AG04450 (cell line): ENCODE results near the gene UPK3B. TPM values are rescaled to one million over a fixed set of nuclear protein-coding genes. Genes with fewer than 3 reads are reported as not detected.
"Not testable (repeated sequence)": the region's sequence is repeated elsewhere in the genome, so short reads cannot be mapped to it uniquely, and the experiment has no call there.

Source experiments
- CTCF ChIA-PET: fragments of 300-600, 350-600 bp; formaldehyde crosslinking; extraction: SDS; loops from one replicate; lab custom pipeline; 2022; ENCODE audit warnings: antibody characterized with exemption, inconsistent platforms; lab: Charles Lee
- POLR2A ChIA-PET: fragments of 350-600 bp; formaldehyde crosslinking; extraction: SDS; loops from one replicate; lab custom pipeline; 2021; ENCODE audit warnings: antibody characterized with exemption, inconsistent platforms; lab: Yijun Ruan, JAX
- DNase-seq: peaks from one replicate; pipeline ENCODE4 v3.0.0-alpha.2; 2011; ENCODE audit warnings: low read depth, low spot score
- H3K27ac ChIP-seq: one replicate; pipeline ENCODE4 v1.5.1; 2012; ENCODE audit warnings: low read depth, low read length, control low read depth
- H3K27me3 ChIP-seq: one replicate; pipeline ENCODE4 v1.6.0; 2012; ENCODE audit warnings: low read length; ENCODE audit not compliant: control insufficient read depth, insufficient read depth
- H3K4me3 ChIP-seq: 2 replicates; pipeline ENCODE4 v1.5.1; 2011; ENCODE audit warnings: mild to moderate bottlenecking, low read depth, low read length, control low read depth
- H3K9me3 ChIP-seq: 2 replicates; pipeline ENCODE4 v1.5.1; 2012; ENCODE audit warnings: low read length; ENCODE audit not compliant: control insufficient read depth, insufficient read depth
- polyA minus RNA-seq: library from RNA; depleted of rRNA, polyadenylated mRNA; stranded (reverse); fragments of >200 nt; gene quantifications from 2 replicates; pipeline ENCODE4 v1.2.3, GENCODE V29; 2011; rRNA and poly(A)+ RNA removed
- polyA plus RNA-seq: library from polyadenylated mRNA; depleted of rRNA; stranded (reverse); fragments of >200 nt; gene quantifications from 2 replicates; pipeline ENCODE4 v1.2.3, GENCODE V29; 2011; rRNA removed
- TF ChIP-seq, protein P1 (sequence below): IDR thresholded peaks from 2 replicates; pipeline ENCODE4 v1.5.1; 2011; ENCODE audit warnings: low read depth, low read length, control low read depth, inconsistent platforms

UPK3B gene
- polyA plus RNA-seq (not detected in 2 replicates), polyA minus RNA-seq (not detected in 2 replicates)

DNA sequence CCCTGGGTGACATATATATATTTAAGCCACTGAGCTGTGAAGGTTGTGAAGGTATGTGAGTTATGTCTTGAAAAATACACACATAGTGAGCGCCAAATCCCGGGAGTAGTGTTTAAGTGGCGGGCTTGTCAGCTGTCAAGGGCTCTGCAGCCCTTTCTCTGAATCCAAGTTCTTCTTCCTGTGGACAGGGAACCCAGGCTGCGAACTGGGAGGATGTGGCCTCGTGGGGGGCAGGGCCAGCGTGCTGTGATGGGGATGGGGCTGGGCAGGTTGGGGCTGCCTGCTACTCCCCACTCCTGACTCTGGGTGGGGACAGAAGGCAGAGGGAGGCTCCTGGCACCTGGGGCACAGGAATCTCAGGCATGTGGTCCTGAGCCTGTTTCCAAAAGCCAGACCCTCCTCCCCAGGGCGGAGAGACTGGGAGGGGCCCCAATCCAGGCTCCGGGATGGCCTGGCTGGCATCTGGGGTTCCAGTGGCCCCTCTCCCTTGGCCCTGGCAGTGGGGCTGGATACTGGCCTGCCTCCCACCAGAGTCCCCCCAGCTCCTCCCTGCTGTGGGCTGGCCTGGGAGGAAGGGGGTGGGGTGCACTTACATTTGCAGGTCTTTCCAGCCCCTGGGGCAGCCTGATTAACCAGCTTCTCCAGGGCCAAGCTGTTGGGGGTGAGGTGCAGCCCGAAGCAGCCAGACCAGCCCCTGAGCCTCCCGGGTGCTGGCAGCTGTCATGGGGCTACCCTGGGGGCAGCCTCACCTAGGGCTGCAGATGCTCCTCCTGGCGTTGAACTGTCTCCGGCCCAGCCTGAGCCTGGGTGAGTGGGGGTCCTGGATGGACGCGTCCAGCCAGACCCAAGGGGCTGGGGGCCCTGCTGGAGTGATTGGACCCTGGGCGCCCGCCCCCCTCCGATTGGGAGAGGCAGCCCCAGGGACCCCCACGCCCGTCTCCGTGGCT, at the start of gene UPK3B:
Gene UPK3B (plus strand): TSS at position 622 of the 947 bp plus-strand sequence. CDS start 101 bp downstream, at position 723.
- Histone ChIP-seq H3K27ac (no peak within 1 kb of the TSS), H3K4me3 (no peak within 1 kb of the TSS), H3K27me3 (no peaks in the 10 kb centered on the region), H3K9me3 (no peaks in the 10 kb centered on the region; the same call in 1 of the 2 replicates)
- CTCF ChIA-PET = no interaction called here
- POLR2A ChIA-PET = no interaction called here
- DNase-seq = no peak
- TF ChIP-seq, protein P1, sequence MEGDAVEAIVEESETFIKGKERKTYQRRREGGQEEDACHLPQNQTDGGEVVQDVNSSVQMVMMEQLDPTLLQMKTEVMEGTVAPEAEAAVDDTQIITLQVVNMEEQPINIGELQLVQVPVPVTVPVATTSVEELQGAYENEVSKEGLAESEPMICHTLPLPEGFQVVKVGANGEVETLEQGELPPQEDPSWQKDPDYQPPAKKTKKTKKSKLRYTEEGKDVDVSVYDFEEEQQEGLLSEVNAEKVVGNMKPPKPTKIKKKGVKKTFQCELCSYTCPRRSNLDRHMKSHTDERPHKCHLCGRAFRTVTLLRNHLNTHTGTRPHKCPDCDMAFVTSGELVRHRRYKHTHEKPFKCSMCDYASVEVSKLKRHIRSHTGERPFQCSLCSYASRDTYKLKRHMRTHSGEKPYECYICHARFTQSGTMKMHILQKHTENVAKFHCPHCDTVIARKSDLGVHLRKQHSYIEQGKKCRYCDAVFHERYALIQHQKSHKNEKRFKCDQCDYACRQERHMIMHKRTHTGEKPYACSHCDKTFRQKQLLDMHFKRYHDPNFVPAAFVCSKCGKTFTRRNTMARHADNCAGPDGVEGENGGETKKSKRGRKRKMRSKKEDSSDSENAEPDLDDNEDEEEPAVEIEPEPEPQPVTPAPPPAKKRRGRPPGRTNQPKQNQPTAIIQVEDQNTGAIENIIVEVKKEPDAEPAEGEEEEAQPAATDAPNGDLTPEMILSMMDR = no peak

DNA sequence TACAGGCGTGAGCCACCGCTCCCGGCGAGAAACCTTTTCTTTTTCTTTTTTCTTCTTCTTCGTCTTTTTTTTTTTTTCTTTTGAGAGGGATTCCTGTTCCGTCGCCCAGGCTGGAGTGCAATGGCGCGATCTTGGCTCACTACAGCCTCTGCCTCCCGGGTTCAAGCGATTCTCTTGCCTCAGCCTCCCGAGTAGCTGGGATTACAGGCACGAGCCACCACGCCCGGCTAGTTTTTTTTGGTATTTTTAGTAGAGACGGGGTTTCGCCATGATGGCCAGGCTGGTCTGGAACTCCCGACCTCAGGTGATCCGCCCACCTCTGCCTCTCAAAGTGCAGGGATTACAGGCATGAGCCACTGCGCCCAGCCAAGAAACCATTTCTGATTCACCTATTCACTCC, 49.6 kb upstream of the UPK3B start:
- H3K27me3 ChIP-seq, POLR2A ChIA-PET, DNase-seq, H3K27ac ChIP-seq, CTCF ChIA-PET, H3K9me3 ChIP-seq, H3K4me3 ChIP-seq: not testable (repeated sequence)

DNA sequence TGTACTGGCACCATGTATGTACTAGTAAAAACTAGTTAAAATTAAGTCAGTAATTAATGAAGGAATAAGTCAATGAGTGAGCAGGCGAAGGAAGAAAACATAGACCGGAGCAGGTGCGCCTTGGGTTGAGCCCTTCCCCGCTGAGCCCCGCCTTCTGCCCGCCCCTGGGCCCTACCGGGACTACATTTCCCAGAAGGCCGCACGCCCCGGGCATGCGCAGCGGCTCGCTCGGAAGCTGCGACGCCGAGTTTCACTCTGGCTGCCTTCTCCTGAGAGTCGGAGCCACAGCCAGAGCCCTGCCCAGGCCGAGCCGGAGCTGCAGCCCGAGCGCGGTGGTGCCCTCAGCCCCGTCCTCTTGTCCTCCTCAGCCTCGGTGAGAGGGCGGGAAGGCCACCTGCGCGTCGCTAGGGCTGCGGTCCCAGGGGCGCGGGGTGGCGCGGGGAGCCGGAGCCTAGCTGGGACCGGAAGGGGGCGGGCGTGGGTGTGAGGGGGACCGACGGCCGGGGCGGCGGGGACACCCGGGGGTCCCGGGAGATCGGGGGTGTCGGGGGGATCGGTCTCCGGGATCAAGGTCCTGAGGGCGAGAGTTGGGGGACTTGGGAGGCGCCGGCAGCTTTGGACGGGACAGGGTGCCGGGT, 48.8 kb upstream of the UPK3B start, which contains the start of gene DTX2:
Gene DTX2 (plus strand): TSS at position 246 of the 638 bp plus-strand sequence. CDS start 18,801 bp downstream, outside the sequence.
- DNase-seq, CTCF ChIA-PET, H3K27ac ChIP-seq, POLR2A ChIA-PET, H3K9me3 ChIP-seq, H3K27me3 ChIP-seq: not testable (repeated sequence)
- H3K4me3 ChIP-seq = peak within 1 kb of the TSS; percentile 50

DNA sequence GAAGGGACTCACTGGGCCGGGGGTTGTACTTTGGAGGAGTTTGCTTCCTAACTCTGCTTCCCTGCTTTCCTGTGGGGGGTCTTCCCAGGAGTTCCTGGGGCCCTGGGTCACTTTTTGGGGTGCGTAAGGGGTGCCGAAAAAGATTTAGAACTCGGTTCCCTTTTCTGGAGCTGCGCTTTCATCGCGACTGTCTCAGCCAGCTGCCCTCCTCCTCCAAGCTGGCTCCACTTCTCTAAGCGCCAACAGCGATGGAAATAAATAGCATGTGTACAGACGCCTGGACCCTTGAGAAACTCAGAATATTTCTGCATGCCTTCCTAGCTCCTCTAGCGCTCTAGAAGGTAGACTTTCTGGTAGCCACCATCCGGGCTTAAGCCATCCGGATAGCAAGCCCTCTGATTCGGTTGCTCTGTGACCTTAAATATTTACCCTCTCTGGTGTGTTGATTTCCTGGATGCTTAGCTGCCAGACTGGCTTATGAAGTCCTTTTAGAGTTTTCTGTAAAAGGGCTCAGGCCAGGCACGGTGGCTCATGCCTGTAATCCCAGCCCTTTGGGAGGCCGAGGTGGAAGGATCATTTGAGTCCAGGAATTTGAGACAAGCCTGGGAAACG, 48.0 kb upstream of the UPK3B start:
- POLR2A ChIA-PET, H3K27ac ChIP-seq, CTCF ChIA-PET, H3K9me3 ChIP-seq, H3K4me3 ChIP-seq, DNase-seq, H3K27me3 ChIP-seq: not testable (repeated sequence)

DNA sequence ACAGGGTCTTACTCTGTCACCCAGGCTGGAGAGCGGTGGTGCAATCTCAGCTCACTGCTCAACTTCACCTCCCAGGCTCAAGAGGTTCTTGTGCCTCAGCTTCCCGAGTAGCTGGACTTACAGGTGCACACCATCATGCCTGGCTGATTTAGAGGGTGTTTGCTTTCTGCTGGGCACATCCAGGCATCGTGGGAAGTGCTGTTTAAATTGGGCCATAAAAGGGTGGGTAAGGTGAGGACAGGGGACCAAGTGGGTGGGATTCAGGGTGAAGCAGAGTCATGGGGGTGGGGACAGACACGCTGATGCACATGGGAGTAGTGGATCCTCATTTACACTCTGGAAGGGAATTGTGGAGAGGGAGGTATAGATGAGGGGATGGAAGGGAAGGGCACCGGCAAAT, 45.4 kb upstream of the UPK3B start:
- H3K27ac ChIP-seq, CTCF ChIA-PET, DNase-seq, H3K27me3 ChIP-seq, POLR2A ChIA-PET, H3K4me3 ChIP-seq, H3K9me3 ChIP-seq: not testable (repeated sequence)

DNA sequence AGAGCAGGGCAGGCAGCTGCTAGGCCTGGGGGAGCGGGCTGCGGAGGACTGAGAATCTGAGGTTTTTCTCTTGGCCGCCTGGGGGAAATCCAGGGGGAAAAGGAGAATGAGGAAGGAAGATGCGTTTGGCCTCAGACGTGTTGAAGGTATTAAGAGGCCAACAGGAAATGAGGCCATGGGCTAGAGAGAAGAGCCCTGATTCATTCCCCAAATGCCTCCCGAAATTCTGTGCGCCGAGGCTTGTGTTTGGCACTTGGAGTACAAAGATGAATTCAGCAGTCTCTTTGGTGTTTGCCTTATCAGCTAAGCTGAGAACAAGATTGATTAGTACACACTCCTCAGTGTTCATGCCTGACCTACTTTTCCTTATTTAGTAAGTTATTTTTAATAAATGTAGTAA, 44.4 kb upstream of the UPK3B start:
- H3K9me3 ChIP-seq, DNase-seq, H3K4me3 ChIP-seq, CTCF ChIA-PET, POLR2A ChIA-PET, H3K27me3 ChIP-seq, H3K27ac ChIP-seq: not testable (repeated sequence)

DNA sequence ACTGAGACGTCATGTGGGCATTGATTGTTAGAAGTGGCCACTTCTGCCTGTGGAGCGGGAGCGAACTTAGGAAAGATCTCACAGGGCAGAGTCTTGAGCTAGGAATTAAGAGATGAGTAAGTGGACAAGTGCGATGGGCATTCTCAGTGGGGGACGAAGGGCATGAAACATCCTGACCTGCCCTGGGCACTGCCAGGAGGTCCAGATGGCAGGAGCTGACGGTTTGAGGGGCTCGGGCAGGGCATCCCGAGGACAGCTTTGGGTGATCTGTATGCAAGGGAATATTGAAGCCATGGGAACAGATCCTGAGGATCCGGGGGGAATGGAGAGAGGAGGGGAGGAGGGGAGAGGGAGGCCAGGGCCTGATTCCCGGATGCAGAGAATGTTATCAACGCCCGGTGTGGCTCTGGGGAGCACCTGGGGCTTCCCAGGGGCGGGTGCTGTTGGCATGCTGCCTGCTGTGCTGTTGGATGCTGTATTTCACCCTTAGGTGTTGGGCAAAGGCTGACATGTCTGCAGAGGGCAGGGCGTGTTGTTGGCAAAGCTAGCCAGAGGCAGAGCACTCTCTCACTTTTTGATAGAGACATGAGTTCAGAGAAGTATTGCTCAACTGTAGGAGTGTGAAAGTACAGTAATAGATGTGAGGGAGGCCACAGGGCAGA, 42.5 kb upstream of the UPK3B start:
- H3K9me3 ChIP-seq, H3K27ac ChIP-seq, H3K27me3 ChIP-seq, POLR2A ChIA-PET, CTCF ChIA-PET, DNase-seq, H3K4me3 ChIP-seq: not testable (repeated sequence)

DNA sequence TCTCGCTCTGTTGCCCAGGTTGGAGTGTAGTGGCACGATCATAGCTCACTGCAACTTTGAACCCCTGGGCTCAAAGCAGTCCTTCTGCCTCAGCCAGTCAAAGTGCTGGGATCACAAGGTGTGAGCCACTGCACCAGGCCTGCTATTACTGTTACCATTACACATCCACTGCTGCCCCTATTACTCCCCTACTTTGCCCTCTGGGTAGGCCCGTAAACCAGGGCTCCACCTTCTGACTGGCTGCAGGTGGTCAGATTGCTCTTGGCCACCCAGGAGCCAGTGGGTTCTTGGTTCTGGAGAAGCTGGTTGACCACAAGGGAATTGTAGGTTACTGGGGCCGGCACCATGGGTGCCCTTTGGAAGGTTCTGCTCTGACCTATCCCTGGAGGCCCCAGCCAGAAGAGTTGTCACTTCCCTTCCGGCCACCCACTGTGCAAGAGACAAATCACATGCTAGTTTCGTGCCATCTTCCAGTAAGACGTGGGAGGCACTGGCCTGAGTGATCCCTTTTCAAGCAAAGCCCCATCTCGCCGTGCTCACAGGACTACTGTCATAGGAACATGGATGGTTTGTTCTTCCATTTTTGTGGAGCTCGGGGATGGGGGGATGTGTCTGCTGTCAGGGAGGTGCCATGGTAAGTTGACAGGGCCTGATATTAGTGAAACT, 38.7 kb upstream of the UPK3B start:
- POLR2A ChIA-PET, H3K9me3 ChIP-seq, CTCF ChIA-PET: not testable (repeated sequence)

DNA sequence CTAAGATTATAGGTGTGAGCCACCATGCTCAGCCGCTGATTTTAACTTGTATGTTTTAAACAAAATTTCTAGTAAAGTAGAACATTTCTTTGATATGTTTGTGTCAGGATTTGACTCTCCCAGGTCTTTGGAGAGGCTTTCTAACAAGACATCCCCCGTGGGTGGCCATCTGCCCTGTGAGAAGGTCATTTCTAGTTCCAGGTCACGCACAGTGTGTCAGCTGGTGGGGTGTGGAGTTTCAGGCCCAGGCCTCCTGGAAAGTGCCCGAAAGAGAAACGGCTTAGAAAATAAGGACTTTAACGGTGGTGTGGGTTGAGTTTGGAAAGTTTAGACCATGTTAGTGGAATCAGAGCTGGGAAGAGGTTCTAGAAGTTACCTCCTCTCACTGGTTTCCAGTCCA, 37.3 kb upstream of the UPK3B start:
- POLR2A ChIA-PET, H3K9me3 ChIP-seq, CTCF ChIA-PET, H3K27me3 ChIP-seq, H3K4me3 ChIP-seq, DNase-seq, H3K27ac ChIP-seq: not testable (repeated sequence)

More for the DNA sequence above, 38.7 kb upstream of the UPK3B start:
- not testable (repeated sequence) for H3K27ac ChIP-seq, H3K4me3 ChIP-seq, H3K27me3 ChIP-seq, DNase-seq

DNA sequence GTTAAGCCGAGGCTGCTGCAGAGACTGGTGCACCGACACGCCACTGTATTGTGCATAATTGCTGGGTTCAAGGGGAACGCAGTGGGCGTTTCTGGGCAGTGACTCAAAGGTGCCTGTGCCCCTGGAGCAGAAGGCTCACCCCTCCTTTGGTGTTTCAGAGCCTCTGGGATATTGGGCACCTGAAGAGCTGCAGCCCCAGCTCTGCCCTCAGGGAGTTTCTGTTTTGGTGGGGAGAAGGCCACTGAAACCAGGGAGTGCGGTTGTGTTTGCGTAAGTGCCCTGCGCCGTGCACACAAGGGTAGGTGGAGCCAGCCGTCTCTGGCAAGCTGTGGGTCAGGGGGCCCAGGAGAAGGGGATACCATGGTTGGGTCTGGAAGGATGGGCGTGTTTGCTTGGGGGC, 34.1 kb upstream of the UPK3B start:
- CTCF ChIA-PET = not testable (repeated sequence)

More for the DNA sequence above, 34.1 kb upstream of the UPK3B start:
- H3K27ac ChIP-seq, POLR2A ChIA-PET, H3K4me3 ChIP-seq, H3K9me3 ChIP-seq, DNase-seq, H3K27me3 ChIP-seq: not testable (repeated sequence)
